ENCODE measurements around the gene FTO. TPM values are rescaled to one million over a fixed set of nuclear protein-coding genes. Genes with fewer than 3 reads are reported as not detected.
A peak's percentile ranks its signal among the peaks of the same experiment; 100 is the strongest.
"Not testable (repeated sequence)": the region's sequence is repeated elsewhere in the genome, so short reads cannot be mapped to it uniquely, and the experiment has no call there.

The FTO gene
- polyA plus RNA-seq, 10 donors, result 48.3 to 68.6 (median 62.8) TPM

GRCh38 chr16:54175552-54176375, 471.8 kb downstream of the FTO start:
- DNase-seq, result peak in 2 of 3 donors; percentile 15 to 41

DNA sequence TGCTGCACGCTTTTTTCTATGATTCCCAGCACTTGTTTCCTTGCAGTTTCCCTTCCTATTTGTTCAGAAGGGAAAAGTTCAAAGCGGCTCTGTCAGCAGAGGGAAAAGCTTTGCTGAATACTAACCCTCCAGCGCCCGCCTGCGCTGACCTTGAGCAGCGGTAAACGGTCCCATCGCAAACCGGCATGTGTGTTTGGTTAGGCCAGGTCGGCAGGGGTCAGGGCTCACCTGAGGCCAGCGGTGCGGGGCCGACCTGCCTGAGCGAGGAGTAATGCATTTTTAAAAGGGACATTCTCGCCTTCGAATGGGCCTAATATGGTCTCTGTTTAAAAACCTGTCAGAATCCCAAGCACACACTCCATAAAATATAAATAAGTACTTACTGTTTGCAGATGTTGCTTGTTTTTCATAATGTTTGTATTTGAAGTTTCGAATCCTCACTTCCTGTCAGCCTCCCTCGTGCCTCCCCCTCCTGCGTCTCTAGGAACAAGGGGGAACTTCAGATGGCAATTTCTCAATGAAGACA, 472.5 kb downstream of the FTO start:
- peak in 1 of 3 donors; percentile 38 for DNase-seq

DNA sequence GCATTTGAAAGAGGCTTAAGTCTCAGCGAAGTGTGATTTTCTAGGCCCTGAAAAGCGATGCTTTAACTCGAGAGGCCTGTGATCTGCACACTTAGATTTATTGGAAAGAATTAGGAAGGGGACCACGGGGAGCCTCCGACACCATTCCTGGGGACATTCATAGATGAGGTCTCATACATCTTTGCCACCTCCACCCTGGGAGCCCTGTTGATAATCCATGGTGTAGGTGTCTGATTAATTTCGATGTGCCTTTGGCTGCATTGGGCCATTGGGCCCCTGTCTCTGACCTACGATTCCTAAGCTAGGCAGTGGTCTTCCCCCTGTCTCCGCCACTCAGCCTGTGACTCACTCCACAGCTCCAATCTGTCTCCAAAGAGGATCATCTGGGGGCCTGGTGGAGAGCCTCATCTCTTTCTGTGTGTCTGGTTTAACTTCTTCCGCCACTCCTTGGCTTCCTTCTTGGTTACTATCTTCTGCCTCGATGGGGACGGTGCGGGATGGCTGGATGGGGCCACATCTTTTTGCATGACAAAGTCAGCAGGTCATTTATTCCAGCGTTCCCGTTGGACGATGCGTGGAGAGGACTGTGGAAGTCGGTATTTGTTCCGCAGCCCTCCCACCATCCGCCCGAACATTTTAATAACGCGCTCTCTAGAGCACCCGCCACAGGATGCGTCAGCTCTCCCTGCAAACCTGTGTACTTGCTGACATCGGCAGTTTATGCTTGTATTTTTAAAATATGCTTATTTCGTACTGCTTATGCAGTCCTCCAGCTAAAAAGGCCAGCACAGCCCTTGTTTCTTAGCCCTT, 473.3 kb downstream of the FTO start:
- no peak for DNase-seq

GRCh38 chr16:54177862-54178477, 474.0 kb downstream of the FTO start:
- DNase-seq, result no peak

DNA sequence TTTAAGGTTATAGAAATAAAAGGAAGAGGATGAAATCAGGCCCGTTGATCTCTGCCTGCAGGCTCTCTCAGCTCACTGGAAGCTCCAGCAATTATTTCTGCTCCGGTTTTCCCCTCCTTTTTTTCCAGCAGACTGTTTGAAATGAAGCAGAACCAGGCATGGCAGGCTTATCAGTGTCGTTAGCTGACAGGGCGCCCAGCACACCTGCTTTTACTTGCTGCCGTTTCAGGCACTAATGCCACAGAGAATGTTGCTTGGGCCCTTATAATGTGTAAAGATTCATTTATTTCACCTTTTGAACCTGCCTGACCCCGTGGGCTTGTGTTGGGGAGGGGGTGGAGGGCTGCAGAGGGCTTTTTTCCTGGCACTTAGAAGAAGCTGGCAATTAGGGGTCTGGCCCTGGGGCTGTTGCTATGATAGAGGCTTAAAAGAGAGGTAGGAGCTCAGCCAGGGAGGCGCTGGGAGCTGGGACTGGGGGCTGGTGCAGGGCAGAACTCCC, 474.6 kb downstream of the FTO start:
- DNase-seq, result no peak

DNA sequence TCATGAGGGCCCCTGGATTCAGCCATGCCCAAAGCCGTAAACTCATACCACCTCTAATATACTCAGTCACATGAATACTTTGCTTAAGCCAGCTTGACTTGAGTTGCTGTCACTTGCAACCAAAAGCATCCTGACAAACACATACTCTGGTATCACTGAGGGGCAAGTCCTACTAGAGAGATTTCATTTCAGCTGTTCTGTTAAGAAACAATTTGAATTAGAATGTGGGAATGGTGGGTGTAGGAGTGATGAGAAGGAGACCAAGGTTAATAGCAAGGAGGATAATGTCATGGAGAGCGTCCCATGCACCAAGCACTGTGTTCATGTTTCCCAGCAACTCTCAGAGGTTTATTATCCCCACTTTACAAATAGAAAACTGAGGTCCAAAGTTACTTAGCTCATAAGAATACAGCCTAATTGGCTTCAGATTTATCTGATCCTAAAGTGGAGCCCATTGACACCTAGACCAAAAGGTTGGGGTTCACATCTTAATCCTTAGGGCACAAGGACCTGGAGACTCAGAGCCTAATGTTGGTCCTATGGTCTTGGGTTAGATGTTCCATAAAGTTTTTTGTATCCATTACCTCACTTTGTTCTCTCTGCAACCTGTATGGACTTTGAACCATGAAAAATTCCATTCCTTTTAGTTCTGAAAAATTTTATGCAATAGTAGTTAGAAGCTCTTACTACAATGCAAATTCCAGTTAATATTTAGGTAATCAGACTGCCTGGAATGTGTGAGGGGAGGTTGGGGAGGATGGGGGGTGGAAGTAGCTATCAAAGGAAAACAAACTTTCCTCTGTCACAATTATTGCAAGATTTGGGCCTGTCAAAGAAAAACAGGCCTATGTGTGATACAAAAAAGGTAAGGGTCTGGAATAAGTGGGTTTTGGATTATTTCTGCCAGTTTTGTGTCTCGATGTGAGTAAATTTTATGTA, 476.7 kb downstream of the FTO start:
- no peak for DNase-seq

- DNase-seq, result not testable (repeated sequence)
Observed at GRCh38 chr16:54181683-54182329, 477.9 kb downstream of the FTO start.

DNA sequence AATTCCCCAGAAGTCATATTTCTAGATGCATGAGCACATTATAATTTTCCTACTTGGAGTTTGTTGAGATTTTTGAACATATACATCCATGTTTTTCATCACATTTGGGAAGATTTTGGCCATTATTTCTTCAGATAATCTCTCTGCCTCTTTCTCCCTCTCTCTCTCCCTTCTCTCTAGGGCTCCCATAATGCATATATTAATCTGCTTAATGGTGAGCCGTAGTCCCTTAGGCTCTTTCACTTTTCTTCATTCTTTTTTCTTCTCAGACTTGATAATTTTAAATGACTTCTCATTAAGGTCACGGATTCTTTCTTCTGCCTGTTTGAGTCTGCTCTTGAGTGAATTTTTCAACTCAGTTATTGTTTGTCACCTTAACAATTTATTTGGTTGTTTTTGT, 481.1 kb downstream of the FTO start:
- no peak for DNase-seq

GRCh38 chr16:54191163-54191562, 487.2 kb downstream of the FTO start:
- DNase-seq, result no peak

DNA sequence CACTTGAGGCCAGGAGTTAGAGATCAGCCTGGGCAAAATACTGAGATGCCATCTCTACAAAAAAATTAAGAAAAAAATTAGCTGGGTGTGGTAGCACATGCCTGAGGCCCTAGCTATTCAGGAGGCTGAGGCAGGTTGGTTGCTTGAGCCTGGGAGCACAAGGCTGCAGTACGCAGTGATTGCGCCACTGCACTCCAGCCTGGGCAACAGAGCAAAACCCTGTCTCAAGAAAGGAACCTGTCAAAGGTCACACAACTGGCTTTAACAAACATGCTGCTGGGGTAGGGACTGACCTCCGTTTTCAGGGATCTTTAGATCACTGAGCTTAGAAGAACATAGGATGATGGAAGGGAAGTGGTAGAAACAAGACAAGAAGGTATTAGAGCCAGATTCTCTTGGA, 487.6 kb downstream of the FTO start:
- no peak for DNase-seq

DNA sequence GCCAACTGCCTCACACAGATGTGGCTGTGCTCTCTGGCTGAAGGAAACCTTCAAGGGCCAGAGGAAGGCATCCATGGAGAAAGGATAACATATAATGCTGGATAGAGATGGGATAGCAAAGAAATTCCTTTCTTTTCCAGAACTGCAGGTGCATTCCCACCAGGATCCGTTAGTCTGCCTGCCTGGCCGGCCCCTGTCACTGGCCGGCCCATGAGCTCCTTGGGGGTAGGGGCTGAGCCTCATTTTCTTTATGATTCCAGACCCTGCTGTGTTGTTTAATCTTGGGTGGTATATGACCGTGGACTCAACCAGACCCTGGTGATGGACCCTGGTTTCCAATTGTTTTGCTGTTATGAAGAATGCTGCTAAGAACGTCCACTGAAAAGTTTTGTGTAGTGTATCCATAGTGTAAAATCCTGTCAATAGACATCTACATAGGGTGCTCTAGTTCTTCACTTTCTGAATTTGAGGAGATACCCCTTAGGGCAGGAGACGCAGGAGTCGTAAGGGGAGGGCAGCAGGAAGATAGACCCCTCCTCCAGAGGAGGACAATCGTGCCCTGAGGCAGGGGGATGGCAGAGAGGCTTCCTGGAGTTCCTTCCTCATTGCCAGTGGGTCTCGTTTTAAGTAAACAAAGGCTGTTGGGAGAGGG, 489.2 kb downstream of the FTO start:
- DNase-seq, result no peak

GRCh38 chr16:54193665-54194333, 489.8 kb downstream of the FTO start:
- DNase-seq, result peak; percentile 68 to 95 (median 84)

GRCh38 chr16:54194334-54194743, 490.4 kb downstream of the FTO start:
- peak in 1 of 3 donors; percentile 67 for DNase-seq

DNA sequence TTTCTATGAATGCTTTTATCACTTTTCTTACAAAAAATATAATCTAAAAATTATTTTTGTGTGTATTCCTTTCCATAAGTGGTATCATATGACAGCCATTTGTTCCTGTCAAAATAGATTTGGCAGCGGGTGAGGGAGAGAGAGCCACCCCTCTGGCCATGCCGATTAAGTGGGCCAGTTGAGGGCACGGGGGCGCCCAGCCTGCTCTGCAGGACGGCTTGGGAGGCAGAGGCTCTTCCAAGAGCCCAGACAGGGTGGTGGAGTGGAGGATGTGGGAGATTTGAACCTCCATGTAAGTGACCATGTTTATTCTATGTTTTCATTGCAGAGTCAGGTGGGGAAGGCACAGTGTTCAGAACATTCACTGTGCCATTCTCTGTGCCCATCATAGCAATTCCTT, 493.8 kb downstream of the FTO start:
- no peak for DNase-seq

DNA sequence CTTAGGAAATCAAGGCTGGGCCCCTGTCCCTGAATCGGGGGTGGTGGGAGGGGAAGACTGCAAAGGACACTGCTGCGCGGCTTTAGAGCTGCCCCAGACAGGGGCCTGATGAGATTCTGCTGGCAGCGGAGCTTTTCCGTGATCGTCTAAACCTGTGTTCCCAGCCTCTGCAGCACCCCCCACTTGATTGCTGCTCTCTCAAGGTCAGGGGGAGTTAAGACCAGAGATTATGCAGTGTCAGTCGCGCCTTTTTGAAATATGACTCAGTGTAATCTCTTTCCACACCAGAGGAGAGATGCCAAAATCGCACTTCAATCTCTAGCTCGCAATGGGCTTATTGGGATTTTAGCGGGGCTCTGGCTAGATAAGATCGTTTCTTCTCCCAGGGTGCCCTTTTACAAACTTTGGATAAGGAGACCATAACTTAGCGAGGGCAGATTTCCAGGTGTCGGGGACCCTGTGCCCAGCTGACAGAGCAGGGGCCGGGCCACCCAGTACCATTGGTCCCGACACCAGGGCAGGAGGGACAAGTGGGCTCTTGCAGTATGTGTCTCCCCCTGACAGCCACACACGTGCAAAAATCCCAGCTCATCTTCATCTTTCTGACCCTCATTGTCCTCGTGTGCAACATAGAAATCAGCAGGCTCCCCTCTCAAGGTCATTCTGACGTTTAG, 495.7 kb downstream of the FTO start:
- no peak for DNase-seq

DNA sequence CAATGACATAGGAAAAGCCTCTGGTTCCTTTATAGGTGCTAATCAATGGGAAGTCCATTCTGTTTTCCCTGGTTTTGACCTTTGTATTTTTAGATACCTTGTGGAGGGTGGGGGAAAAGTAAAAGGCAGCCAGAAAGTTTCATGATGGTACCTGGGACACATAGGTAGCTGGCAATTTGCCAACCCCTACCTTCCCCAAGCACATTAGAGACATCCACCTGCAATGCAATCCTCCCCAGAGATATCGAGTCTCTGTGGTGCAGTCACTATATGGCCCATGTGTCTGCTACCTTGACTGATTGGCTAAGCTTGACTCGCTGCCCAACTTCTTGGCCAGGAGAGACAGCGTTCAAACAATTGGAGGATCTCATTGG, 496.2 kb downstream of the FTO start:
- DNase-seq, result no peak

GRCh38 chr16:54200720-54201119, 496.8 kb downstream of the FTO start:
- no peak for DNase-seq

DNA sequence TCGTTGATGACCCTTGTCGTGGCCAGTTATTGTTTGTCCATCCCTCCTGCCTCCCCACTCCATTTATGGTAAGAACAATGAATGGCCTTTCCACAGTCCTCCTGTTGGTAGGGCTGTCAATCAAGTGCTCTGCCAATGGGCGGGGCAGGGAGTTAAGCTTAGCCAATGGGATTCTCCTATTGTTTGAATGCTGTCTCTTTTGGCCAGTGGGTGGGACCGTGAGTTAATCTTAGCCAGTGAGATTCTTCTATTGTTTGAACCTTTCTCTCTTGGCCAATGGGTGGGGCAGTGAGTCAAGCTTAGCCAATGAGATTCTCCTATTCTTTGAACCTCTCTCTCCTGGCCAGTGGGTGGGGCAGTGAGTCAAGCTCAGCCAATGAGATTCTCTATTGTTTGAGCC, 497.2 kb downstream of the FTO start:
- no peak for DNase-seq

All from muscle of back (tissue), 11 donors.